Measurements from ENCODE around the gene TMEM115.
A peak's percentile ranks its signal among the peaks of the same experiment; 100 is the strongest.

TMEM115 gene

DNA sequence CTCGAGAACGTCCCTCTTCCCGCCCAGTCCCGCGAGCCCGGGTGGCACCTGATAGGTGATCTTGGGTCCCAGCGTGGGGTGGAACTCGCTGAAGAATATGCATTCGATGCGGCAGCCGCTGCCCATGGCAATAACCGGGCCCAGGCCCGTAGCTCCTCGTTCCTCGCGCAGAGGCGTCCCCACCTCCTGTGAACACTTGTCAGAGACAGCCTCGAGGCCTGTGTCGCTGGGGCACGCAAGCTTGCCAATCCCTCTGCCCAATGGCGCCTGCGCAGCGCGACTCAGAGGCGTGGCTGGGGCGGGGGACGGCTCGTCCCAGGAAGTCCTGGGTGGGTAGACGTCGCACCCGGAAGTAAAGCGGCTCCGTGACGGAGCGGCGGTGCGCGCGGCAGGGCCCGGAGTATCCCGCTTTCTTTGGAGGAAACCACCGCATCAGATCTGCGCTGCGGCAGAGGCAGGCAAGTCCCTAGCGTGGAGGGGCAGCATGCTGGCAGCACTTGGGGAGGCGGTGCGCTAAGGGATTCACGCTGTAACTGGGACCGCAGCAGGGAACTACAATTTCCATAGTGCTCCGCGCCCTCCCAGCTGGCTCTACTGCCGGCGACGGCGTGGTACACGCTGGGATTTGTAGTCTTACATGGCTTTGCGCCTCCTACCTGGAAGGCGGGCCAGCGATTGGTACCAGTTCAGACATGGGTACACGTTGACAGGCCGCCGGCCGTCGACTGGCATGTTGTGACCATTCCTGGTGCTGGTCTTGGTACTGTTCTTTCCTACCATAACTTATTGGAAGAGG, 8.6 kb downstream of the TMEM115 start, which contains the start of the genes CYB561D2 and NPRL2:
Gene CYB561D2 (plus strand): TSS at position 336 of the 796 bp plus-strand sequence. CDS start 572 bp downstream, outside the sequence.
Gene NPRL2 (minus strand): TSS at position 249 of the 796 bp plus-strand sequence. CDS start 123 bp downstream, at position 126.
- peak; percentile 23 for DNase-seq

DNA sequence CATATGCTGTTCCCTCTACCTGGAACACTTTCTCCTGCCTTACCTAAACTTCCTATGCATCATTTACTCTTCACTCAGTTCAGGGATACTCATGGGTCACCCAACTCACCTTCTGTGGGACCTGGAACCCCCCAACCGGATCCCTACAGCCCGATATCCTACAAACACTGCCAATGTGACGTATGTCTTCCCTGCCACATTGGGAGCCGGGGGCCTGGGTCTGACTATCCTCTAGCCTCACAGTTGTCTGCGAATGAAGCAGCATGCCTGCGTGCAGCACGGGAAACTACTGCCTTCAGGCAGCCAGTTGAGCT, 9.2 kb downstream of the TMEM115 start:
- DNase-seq = no peak

DNA sequence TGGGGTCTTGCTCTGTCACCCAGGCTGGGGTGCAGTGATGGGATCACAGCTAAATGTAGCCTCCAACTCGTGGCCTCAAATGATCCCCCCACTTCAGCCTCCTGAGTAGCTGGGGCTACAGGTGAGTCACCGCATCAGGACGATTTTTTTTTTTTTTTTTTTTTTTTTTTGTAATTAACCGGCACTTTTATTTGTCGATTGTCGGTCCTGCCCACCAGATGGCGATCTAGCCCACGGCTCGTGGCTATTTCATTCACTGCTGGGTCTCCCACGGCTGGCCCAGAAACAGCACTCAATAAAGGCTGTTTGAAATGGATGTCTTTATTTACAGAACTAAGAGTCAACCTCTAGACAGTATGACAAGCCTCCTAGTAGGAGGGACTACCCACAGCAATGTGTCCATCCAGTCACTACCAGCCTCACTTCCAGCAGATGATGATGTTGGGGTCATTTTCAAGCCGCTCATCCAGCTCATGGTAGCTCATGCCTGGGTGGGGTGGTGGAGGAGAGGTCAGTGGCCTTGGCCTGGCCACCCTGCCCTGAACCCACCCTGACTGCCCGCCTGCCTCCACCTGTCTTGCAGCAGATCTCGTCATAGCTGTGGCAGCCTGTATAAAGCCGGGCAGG, 12.0 kb downstream of the TMEM115 start:
- DNase-seq = no peak

DNA sequence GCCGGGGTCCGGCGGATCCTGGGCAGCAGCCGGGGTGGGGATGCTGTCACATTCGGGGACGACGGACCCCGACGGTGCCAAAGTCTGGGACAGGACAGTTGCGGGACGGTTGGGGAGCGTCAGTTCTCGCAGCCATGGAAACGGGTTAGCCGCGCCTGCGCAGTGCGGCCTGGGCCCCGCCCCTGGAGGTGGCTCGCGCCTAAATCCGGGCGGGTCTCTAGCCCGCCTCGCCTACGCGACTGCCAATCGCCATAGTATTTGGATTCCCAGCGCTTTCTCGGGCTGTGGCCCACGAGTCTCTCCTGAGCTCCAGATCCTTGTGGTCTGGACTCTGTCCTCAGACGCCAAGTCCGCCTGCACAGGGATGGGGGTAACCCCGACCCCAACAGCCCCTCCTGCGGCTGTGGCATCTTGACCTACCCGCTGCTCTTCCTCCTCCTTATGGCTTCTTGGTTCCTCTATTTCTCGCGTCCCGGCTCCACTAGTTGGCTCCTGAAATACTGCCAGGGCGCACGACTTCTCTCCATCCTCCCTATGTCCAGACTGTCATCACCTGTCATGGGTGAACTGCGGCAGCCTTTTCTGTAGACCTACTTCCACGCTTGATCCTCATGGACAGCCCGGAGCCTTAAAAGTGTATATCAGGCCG, 13.6 kb downstream of the TMEM115 start, which contains the start of gene ZMYND10:
Gene ZMYND10 (minus strand): TSS at position 147 of the 649 bp plus-strand sequence. CDS start 153 bp downstream, outside the sequence.
- DNase-seq = no peak

DNA sequence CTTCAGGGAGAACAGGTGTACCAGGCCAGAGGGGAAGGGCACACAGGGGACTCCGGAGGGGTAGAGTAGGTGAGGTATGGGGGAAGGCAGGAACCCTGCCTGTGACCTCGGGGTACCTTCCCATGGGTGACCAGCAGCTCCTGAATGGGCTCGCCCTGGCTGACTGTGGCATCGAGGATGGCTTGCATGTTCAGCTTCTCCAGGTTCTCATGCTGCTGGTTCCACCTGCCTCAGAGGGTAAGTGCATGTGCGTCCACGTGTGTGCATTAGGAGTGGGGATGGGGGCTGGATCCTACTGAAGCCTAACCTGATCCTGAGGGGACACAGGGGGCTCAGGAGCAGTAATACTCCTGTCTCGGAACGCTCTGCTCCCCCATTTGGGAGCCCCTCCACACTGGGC, 14.3 kb downstream of the TMEM115 start:
- DNase-seq = no peak

DNA sequence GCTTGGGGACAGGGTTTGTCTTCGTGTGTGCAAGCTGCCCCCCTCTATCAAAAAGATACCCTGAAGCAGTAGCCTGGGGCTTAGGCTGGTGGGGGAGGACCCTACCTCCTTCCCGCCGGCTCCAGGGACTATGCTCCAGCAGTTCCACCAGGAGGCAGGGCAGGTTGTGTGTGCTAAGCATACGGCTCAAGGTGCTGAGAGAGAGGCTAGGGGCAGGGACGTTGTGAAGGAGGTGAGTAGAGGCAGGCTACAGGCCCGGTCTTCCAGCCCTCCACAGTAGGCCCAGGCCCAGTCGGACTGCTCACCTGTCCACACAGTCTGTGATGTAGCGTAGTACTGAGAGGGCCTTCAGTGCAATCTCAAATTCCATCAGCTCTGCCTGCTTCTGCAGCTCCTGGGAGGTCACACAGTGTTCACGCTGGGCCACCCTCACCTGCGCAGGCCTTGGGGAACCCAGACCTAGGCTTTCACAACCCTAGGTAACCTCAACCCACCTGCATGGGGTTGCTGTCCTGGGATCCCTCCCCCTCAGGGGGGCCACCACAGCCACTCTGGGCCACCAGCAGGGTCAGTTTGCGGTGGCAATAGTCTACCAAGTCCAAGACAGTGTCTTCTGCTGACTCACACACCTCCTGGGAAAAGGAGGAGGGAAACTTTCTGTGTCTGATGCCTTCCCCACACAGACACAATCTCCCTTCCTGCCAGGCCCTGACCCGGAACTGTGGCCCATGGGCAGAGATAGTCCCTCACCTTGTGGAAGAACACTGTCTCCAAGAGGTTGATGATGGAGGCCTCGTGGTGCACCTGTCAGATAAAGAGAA, 16.3 kb downstream of the TMEM115 start:
- DNase-seq = no peak

DNA sequence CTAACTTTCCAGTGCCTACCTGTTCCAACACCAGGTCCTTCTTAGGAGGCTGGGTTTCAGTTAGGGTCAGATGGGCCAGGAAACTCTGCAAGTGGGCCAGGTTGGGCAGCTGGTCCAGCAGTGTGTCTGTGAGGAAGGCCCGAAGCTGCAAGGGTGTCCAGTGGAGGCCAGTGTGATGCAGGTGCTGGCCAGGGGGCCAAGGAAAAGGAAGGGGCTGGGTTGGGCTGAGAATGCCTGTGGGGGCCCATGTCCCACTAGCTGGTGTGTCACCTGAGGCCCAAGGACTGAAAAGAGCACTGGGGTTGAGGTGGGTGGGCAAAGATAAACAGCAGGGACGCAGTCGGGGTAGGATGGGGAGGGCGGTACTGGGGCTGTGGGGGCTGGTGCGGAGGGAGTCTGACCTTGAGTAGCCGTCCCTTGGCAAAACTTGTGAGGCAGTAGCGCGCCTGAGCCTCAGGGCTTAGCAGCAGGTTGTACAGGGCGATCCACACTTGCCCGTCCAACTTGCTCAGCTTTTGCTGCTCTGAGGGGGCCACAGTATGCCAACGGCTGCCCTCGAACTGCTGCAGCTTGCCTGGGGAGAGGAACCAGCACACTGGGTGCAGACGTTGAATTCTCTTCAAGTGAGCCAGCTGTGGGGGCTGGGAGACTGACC, 17.2 kb downstream of the TMEM115 start:
- DNase-seq = no peak

DNA sequence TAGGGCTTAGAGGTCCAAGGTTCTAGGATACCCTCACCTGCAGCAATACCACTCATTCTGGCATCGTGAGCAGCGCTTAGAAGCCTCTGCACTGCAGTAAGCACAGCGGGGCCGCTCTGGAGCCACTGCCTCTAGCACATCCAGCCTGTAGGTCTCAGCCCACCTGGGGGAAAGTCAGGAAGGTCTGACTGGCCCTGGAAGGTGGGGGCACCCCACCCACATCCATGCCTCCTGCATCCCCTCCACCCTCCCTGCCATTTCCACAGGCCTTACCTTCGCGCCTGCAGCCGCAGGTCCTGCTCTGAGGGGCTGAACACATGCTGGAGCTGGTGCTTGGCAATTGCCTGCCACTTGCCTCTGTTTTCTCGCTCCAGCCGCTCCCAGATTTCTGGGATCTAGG, 17.8 kb downstream of the TMEM115 start:
- no peak for DNase-seq

DNA sequence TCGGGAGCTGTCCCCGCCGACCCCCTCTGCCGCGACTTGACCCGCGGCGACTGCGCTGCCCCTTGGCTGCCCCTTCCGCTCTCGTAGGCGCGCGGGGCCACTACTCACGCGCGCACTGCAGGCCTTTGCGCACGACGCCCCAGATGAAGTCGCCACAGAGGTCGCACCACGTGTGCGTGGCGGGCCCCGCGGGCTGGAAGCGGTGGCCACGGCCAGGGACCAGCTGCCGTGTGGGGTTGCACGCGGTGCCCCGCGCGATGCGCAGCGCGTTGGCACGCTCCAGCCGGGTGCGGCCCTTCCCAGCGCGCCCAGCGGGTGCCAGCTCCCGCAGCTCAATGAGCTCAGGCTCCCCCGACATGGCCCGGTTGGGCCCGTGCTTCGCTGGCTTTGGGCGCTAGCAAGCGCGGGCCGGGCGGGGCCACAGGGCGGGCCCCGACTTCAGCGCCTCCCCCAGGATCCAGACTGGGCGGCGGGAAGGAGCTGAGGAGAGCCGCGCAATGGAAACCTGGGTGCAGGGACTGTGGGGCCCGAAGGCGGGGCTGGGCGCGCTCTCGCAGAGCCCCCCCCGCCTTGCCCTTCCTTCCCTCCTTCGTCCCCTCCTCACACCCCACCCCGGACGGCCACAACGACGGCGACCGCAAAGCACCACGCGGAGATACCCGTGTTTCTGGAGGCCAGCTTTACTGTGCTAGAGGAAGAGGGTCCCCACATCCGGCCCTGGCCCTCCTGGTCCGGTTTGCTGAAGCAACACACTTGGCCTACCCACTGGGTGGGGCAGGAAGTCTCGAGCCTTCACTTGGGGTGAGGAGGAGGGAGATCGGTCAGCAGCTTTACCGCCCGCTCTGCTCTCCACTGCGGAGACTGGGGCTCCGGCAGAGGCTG, 18.6 kb downstream of the TMEM115 start, which contains the start of gene RASSF1:
Gene RASSF1 (minus strand): TSS at position 389 of the 882 bp plus-strand sequence. CDS start 31 bp downstream, at position 358.
- DNase-seq = no peak

DNA sequence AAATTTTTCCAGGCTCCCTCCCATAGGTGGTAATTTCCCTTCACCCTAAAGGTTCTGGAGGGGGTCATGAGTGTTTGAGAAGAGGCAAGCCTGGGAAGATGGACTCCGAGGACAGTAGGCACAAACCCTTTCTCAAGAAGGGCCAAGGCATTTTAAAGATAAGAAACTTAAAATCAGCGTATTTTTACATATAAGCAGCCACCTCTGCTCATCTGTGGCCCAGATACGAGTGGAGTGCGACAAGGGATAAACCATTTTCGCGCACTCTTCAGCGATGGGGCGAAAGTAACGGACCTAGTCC, 19.2 kb downstream of the TMEM115 start:
- no peak for DNase-seq

DNA sequence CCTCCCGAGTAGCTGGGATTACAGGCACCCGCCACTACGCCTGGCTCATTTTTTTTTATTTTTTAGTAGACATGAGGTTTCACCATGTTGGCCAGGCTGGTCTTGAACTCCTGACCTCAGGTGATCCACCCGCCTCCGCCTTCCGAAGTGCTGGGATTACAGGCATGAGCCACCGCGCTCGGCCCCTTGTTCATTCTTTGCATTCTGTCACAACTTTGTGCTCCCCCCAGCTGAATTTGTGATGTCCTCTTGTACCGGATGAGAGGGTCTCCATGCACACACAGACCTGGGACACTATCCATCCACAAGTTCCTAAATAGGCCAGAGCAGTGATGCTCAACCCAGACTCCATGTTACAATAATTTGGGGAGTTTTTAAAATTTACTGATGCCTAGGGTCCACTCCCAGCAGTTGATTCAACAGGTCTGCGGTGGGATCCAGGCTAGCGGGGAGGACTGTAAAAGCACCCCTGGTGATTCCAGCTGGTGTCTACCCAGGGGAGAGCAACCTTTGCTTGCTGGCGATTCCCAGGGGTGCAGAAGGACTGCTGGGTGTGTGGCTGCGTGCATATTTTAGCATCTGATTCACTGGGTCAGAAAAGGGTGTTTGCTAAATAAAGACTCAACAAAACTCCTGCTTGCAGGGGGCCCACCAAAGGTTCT, 19.7 kb downstream of the TMEM115 start:
- DNase-seq = no peak

DNA sequence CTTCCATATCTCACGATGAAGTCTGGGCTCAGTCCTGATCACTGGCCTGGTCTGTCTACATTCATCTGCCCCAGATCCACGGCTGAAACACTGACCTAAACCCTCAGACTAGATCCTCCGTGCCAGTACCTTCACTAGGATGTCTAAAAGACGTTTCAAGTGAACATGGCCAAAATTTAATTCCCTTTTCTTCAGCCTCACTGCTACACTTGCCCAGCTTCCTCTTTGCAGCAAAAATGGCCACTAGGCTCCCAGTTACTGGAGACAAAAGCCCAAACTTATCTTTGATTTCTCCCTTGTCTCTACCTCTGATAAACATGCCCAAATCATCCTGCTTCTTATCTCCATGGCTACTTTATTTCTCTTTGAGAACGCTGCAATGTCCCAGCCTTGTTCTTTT, 20.4 kb downstream of the TMEM115 start:
- DNase-seq = no peak

DNA sequence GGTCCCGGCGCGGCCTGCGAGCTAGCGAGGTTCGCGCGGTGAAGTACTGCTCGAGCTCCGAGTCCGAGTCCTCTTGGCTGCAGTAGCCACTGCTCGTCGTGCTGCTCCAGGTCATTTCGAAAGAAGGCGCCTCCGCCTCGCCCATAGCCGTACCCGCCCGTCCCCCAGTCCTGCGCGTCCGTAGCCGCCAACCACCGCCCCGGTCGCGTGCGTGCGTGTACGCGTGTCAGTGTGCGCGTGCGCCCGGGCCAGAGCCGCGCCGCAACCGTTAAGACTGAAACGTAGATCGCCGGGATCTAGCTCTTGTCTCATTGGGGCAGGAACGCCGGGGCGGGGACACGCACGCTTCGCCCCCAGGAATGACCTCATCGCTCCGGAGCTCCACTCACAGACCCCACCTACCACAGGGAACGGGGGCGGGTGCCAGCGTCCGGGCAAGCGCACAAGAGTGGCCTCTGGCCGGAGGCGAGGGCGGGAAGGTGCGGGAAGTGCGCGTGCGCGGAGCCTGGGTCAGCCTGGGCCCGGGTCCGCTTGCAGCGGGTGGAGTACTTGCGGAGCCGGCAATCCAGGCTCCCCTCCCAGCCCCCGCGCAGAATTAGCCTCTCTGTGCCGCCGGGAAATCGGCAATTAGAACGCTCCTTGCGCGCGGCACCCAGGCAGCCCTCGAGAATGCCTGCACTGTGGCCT, 22.0 kb downstream of the TMEM115 start:
- peak; percentile 56 for DNase-seq

DNA sequence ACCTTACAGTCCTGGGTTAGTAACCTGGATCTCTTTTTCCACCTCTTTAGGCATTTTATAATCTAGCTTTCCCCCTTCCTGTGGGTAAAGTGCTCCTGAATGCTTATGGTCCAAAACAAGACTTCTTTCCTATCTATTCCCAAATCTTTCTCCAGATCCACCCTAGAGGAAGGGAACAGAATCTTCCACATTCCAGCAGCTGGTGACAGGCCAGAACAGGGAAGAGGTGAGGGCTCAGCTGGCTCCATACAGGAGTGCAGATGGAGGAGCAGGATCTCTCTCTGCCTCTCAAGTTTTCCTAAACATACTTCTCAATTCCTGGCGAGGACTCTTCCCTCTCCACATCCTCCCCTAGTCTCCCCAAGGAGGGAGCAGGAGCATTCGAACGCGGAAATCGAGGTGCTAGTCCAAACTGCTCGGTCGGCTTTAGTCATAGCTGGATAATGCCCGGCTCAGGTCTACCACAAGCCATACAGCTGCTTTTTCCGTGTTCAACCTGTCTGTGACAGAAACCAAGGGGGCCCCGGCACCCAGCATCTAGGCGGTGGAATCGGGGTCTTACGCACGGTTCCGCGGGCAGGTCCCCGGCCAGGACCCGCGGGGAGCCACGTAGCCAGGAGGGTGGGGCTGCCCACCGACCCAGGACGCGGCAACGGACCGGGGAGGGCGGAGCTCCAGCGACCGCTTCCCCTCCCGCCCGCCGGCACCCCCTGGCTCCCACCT, 22.7 kb downstream of the TMEM115 start:
- no peak for DNase-seq

DNA sequence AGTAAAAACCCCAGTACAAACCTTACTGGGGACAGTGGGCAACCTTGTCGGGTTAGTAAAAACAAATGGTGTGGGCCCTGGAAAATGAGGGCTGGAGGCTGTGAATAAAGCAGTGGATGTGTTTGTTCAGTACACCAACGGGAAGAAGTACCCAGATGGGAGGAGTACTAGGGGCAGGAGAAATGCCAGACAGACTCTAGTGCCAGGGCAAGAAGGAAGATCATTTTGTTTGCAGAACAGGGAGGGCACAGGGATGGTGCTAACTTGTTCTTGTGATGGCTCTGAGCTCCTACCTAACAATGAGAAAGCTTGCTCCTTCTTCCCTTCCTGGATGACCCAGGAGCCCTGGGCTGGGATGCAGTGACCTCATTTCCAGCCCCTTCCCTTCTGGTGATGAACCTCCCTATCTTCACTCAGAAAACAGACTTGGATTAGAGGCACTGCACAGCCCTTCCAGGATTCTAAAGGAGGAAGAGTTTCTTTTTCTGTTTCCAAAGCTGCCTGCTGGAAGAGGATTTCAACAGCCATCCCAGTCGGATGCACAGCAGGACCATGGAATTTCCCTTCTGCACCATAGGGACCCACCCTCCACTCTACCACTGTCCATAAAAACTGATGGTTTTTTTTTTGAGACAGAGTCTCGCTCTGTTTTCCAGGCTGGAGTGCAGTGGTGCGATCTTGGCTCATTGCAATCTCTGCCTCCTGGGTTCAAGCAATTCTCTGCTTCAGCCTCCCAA, 24.8 kb downstream of the TMEM115 start:
- no peak for DNase-seq

DNA sequence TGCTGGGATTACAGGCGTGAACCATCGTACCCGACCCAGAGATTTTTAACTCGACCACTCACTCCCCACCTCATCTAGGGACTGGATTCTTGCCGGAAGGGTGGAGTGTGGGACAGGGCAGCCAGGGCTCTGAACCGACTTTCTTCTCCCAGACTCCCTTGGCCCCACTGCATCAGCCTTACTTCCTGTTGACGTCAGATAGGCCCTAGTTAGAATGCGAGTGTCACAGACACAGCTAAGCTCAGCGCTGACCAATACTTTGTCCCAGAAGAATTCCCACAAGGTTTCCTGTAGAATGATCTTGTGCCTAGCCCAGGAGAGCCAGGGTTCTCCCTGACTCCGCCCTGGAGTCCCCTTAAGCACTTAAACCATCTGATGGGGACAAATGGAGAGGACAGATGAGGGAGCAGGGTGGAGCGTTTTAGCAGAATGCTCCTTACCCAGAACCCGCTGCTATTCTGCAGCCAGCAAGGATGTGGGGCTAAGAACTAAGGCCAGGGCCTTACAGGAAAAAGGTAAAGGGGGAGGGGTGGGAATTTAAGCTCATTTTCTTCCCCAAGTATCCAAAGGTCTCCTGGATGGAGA, 25.5 kb downstream of the TMEM115 start:
- DNase-seq = no peak

DNA sequence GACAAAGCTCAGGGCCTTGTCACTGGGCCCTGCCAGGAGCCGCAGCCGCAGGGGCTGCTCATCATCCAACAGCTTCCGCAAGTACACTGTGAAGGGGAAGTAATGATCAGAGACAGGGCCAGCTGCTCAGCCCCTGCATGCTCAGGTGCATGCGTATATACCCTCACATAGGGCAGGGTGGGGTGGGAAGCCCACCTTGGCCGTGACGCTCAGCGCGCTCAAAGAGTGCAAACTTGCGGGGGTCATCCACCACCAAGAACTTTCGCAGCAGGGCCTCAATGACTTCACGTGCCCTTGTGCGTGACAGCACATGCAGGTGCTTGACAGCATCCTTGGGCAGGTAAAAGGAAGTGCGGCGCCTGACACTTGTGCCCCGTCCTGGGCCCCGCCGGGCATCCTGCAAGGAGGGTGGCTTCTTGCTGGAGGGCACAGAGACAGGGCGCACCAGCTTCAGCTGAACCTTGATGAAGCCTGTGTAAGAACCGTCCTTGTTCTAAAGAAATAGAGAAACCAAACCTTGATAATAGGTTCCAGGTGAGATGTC, 27.9 kb downstream of the TMEM115 start:
- no peak for DNase-seq

DNA sequence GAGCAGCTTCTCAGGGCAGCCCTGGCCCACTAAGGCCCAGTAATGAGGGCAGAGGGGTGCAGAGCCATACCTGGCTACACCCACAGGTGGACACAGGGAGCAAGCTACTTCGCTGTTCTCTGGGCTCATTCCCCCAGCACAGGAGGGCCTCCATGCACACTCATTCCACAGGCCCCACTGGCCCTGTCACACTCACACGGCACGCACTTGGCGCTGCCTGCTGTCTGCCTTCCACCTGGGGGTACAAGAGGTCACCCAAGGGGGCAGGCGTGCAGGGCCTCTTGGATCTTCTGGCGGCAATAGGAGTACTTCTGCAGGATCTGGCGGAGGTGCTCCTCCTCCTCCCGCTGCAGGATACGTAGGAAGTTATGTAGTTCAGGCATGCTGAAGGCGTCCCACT, 29.0 kb downstream of the TMEM115 start:
- DNase-seq = no peak
